CD4-positive, alpha-beta T cell (primary cell): ENCODE measurements around the gene TRIM67. TPM values are rescaled to one million over a fixed set of nuclear protein-coding genes. Genes with fewer than 3 reads are reported as not detected.

ENCODE experiments used
- ATAC-seq: fragments of 200-7000 bp; cut with Tn5 transposase; one replicate; pipeline ENCODE4 v1.10.0; 2022; ENCODE audit warnings: mild to moderate bottlenecking; ENCODE audit not compliant: poor library complexity
- CTCF ChIA-PET: fragments of 350-600 bp; sonication (Branson Sonifier 250); formaldehyde crosslinking; loops from one replicate; lab custom pipeline; 2021; ENCODE audit warnings: antibody characterized with exemption, inconsistent platforms; lab: Charles Lee
- POLR2A ChIA-PET: fragments of 350-600 bp; sonication (Branson Sonifier 250); formaldehyde crosslinking; loops from one replicate; lab custom pipeline; 2021; ENCODE audit warnings: antibody characterized with exemption, inconsistent platforms; lab: Charles Lee
- DNase-seq, 14 experiments: peaks; one replicate each; pipeline ENCODE4 v3.0.0-alpha.2; 2013 to 2020; ENCODE audit warnings: mixed read lengths in 2 of 14
- H3K27ac ChIP-seq, 2 donors: one replicate each; pipeline versions ENCODE4 v1.5.1 to v1.7.0; 2013; ENCODE audit warnings: low read length in 2 of 2, low read depth in 1 of 2, mild to moderate bottlenecking in 1 of 2
- H3K27me3 ChIP-seq, 2 experiments: 1 replicate in 1 of 2; 2 replicates in 1 of 2; pipeline versions ENCODE4 v1.6.1 to v1.7.0; 2013; ENCODE audit warnings: low read length in 2 of 2, control low read depth in 1 of 2, mild to moderate bottlenecking in 1 of 2, moderate library complexity in 1 of 2; ENCODE audit not compliant: insufficient read depth in 2 of 2, control insufficient read depth in 1 of 2
- H3K36me3 ChIP-seq: one replicate; pipeline ENCODE4 v1.6.1; 2013; ENCODE audit warnings: low read length, control low read depth; ENCODE audit not compliant: insufficient read depth
- H3K4me1 ChIP-seq: one replicate; pipeline ENCODE4 v1.6.1; 2013; ENCODE audit warnings: low read length, control low read depth; ENCODE audit not compliant: insufficient read depth
- H3K4me3 ChIP-seq: one replicate; pipeline ENCODE4 v1.5.1; 2013; ENCODE audit warnings: mild to moderate bottlenecking, low read length, moderate library complexity
- H3K9me3 ChIP-seq, 2 experiments: 1 replicate in 1 of 2; 2 replicates in 1 of 2; pipeline versions ENCODE4 v1.6.1 to v1.7.0; 2013; ENCODE audit warnings: low read length in 2 of 2, mild to moderate bottlenecking in 2 of 2, control low read depth in 1 of 2, moderate library complexity in 1 of 2; ENCODE audit not compliant: control insufficient read depth in 1 of 2, insufficient read depth in 1 of 2
- H3K27ac Mint-ChIP-seq: one replicate; pipeline ENCODE4 v1.8.0; 2020; ENCODE audit warnings: mixed read lengths
- H3K27me3 Mint-ChIP-seq: one replicate; pipeline ENCODE4 v1.8.0; 2021; ENCODE audit warnings: mixed read lengths
- H3K36me3 Mint-ChIP-seq: one replicate; pipeline ENCODE4 v1.8.0; 2021; ENCODE audit warnings: low read depth, mixed read lengths
- H3K4me1 Mint-ChIP-seq: one replicate; pipeline ENCODE4 v1.8.0; 2021; ENCODE audit warnings: low read depth, mixed read lengths
- H3K4me3 Mint-ChIP-seq: one replicate; pipeline ENCODE4 v1.8.0; 2020; ENCODE audit warnings: mild to moderate bottlenecking, mixed read lengths
- H3K9me3 Mint-ChIP-seq: one replicate; pipeline ENCODE4 v1.8.0; 2020; ENCODE audit warnings: mixed read lengths
- CTCF ChIP-seq: fragments of 200-600 bp; IDR thresholded peaks from one replicate; pipeline ENCODE4 v1.8.0; 2022; ENCODE audit warnings: antibody characterized with exemption, mild to moderate bottlenecking
- intact Hi-C, 2 experiments: fragments of 100-400 bp; cut with DNase I in 1 of 2; cut with micrococcal nuclease in 1 of 2; formaldehyde crosslinking; loops; one replicate each; pipeline versions ENCODE4 v1.15.1 to v1.9.0; 2023 to 2025; cut with DNase I, micrococcal nuclease
- total RNA-seq, 174 experiments: library from RNA in 2 of 174; stranded (reverse) in 2 of 174; gene quantifications; one replicate each; pipeline ENCODE4 v1.2.3 and lab custom pipeline; 2021 to 2026

Gene TRIM67
- total RNA-seq, 2 experiments from 2014 or later, result not detected

GRCh38 chr1:231121533-231121932 is 40.3 kb upstream of the TRIM67 start:
- H3K9me3 ChIP-seq, result peaks cover 0 to 3% of the 10 kb centered on the region in 2 experiments
- Mint-ChIP-seq H3K9me3 (peaks cover 4% of the 10 kb centered on the region), H3K4me1 (no peaks in the 10 kb centered on the region), H3K36me3 (no peaks in the 10 kb centered on the region), H3K4me3 (no peak overlapping the region), H3K27me3 (peaks cover 19% of the 10 kb centered on the region), H3K27ac (no peak overlapping the region)
- H3K27me3 ChIP-seq, result peaks cover 0 to 3% of the 10 kb centered on the region in 2 experiments
- H3K36me3 ChIP-seq, result no peaks in the 10 kb centered on the region
- ATAC-seq, result no peak
- DNase-seq, result no peak
- no peaks in the 10 kb centered on the region for H3K4me1 ChIP-seq
- TF ChIP-seq CTCF, result no peak
- intact Hi-C loops, result no loop called here
- CTCF ChIA-PET, result no interaction called here
- no peak overlapping the region for H3K27ac ChIP-seq
- POLR2A ChIA-PET, result no interaction called here
- H3K4me3 ChIP-seq, result no peak overlapping the region

GRCh38 chr1:231122143-231122542 is 39.7 kb upstream of the TRIM67 start:
- no peak overlapping the region for H3K4me3 Mint-ChIP-seq
- TF ChIP-seq CTCF, result no peak
- H3K27ac Mint-ChIP-seq, result no peak overlapping the region
- no peaks in the 10 kb centered on the region for H3K36me3 Mint-ChIP-seq
- ChIA-PET POLR2A (no interaction called here), CTCF (no interaction called here)
- no peak for ATAC-seq
- Histone ChIP-seq H3K36me3 (no peaks in the 10 kb centered on the region), H3K27me3 (peaks cover 0 to 3% of the 10 kb centered on the region in 2 experiments), H3K27ac (no peak overlapping the region), H3K4me3 (no peak overlapping the region), H3K4me1 (no peaks in the 10 kb centered on the region), H3K9me3 (peaks cover 0 to 3% of the 10 kb centered on the region in 2 experiments)
- H3K27me3 Mint-ChIP-seq, result peaks cover 15% of the 10 kb centered on the region
- intact Hi-C loops, result no loop called here
- DNase-seq, result no peak
- H3K9me3 Mint-ChIP-seq, result peaks cover 4% of the 10 kb centered on the region
- no peaks in the 10 kb centered on the region for H3K4me1 Mint-ChIP-seq

GRCh38 chr1:231124746-231125145 is 37.1 kb upstream of the TRIM67 start:
- Histone ChIP-seq H3K4me3 (no peak overlapping the region), H3K4me1 (no peaks in the 10 kb centered on the region), H3K36me3 (no peaks in the 10 kb centered on the region), H3K27me3 (no peaks in the 10 kb centered on the region), H3K9me3 (no peaks in the 10 kb centered on the region), H3K27ac (no peak overlapping the region)
- H3K4me3 Mint-ChIP-seq, result no peak overlapping the region
- no peak for TF ChIP-seq CTCF
- no peak overlapping the region for H3K27ac Mint-ChIP-seq
- CTCF ChIA-PET, result no interaction called here
- ATAC-seq (no peak), DNase-seq (no peak)
- no peaks in the 10 kb centered on the region for H3K36me3 Mint-ChIP-seq
- H3K9me3 Mint-ChIP-seq, result no peaks in the 10 kb centered on the region
- intact Hi-C loops, result no loop called here
- H3K27me3 Mint-ChIP-seq, result peaks cover 6% of the 10 kb centered on the region
- POLR2A ChIA-PET, result no interaction called here
- H3K4me1 Mint-ChIP-seq, result no peaks in the 10 kb centered on the region
